GM12878 (cell line): ENCODE results near the gene OR1N1. TPM values are rescaled to one million over a fixed set of nuclear protein-coding genes. Genes with fewer than 3 reads are reported as not detected.

Source experiments
- ATAC-seq: fragments of 200-7000 bp; cut with Tn5 transposase; 3 replicates; pipeline ENCODE4 v1.9.1; 2020; ENCODE audit warnings: mild to moderate bottlenecking, moderate library complexity
- BruUV-seq: library from RNA; stranded (reverse); fragments of 400-500 nt; replicated peaks from 2 replicates; lab custom pipeline; 2021; lab: Mats Ljungman, UMichigan
- CTCF ChIA-PET: fragments of 300-600 bp; sonication (Branson Sonifier 250); formaldehyde crosslinking; extraction: SDS; loops from one replicate; lab custom pipeline; 2021; ENCODE audit warnings: inconsistent platforms; lab: Yijun Ruan, JAX
- POLR2A ChIA-PET: fragments of 350-600 bp; formaldehyde crosslinking; extraction: SDS; loops from one replicate; lab custom pipeline; 2021; ENCODE audit warnings: inconsistent platforms; lab: Charles Lee
- RAD21 ChIA-PET: fragments of 300-600 bp; sonication (Branson Sonifier 250); formaldehyde crosslinking; loops from one replicate; lab custom pipeline; 2023; ENCODE audit warnings: antibody characterized with exemption; ENCODE audit not compliant: unreplicated experiment; lab: Charles Lee
- SMC1A ChIA-PET: fragments of 300-600 bp; sonication (Branson Sonifier 250); formaldehyde crosslinking; loops from one replicate; lab custom pipeline; 2023; ENCODE audit not compliant: unreplicated experiment, uncharacterized antibody; lab: Charles Lee
- DNase-seq: peaks from one replicate; pipeline ENCODE4 v3.0.0-alpha.2; 2011; ENCODE audit warnings: low read depth, low spot score
- FAIRE-seq: peaks from 3 replicates; lab custom pipeline; 2011; peaks lifted over from hg19 to GRCh38; lab: Jason Lieb, UNC
- H2AFZ ChIP-seq: 2 replicates; pipeline ENCODE4 v1.6.0; 2011; ENCODE audit warnings: low read depth, low read length, control low read depth; ENCODE audit not compliant: control insufficient read depth
- H3K27ac ChIP-seq: 2 replicates; pipeline ENCODE4 v1.5.1; 2011; ENCODE audit warnings: control low read depth; ENCODE audit not compliant: control insufficient read depth, insufficient read depth
- H3K27me3 ChIP-seq, 2 experiments: replicated peaks in 1 of 2; 2 replicates each; pipeline versions ENCODE4 v1.6.0 to v1.6.1; 2011; ENCODE audit warnings: low read length in 1 of 2; ENCODE audit not compliant: control insufficient read depth in 2 of 2, insufficient read depth in 2 of 2
- H3K36me3 ChIP-seq, 2 experiments: 2 replicates each; pipeline ENCODE4 v1.5.1; 2011; ENCODE audit warnings: low read length in 1 of 2; ENCODE audit not compliant: control insufficient read depth in 2 of 2, insufficient read depth in 2 of 2
- H3K4me1 ChIP-seq: 2 replicates; pipeline ENCODE4 v1.6.1; 2011; ENCODE audit warnings: mild to moderate bottlenecking, low read length, moderate library complexity, mixed read lengths; ENCODE audit not compliant: control insufficient read depth, insufficient read depth
- H3K4me2 ChIP-seq: 2 replicates; pipeline ENCODE4 v1.6.0; 2011; ENCODE audit warnings: control low read depth; ENCODE audit not compliant: control insufficient read depth, insufficient read depth
- H3K4me3 ChIP-seq: fragments of 200-600 bp; sonication (generic); 2 replicates; pipeline ENCODE4 v1.5.1; 2016
- H3K79me2 ChIP-seq: 2 replicates; pipeline ENCODE4 v1.6.0; 2011; ENCODE audit warnings: low read length; ENCODE audit not compliant: control insufficient read depth, insufficient read depth
- H3K9ac ChIP-seq: 2 replicates; pipeline ENCODE4 v1.8.0; 2011; ENCODE audit warnings: low read length, control low read depth, mixed read lengths; ENCODE audit not compliant: control insufficient read depth, insufficient read depth
- H3K9me3 ChIP-seq: replicated peaks from 3 replicates; pipeline ENCODE4 v1.5.1; 2011; ENCODE audit warnings: mild to moderate bottlenecking, low read length; ENCODE audit not compliant: control insufficient read depth, insufficient read depth
- H4K20me1 ChIP-seq: 2 replicates; pipeline ENCODE4 v1.6.0; 2011; ENCODE audit not compliant: control insufficient read depth, insufficient read depth
- ATF3 ChIP-seq: IDR thresholded peaks from 2 replicates; pipeline ENCODE4 v1.6.1; 2011; ENCODE audit warnings: low read depth, mild to moderate bottlenecking, low read length, moderate library complexity, borderline replicate concordance; ENCODE audit errors: extremely low read depth
- BACH1 ChIP-seq: fragments of 450-650 bp; IDR thresholded peaks from 2 replicates; pipeline ENCODE4 v1.6.1; 2017; ENCODE audit warnings: mild to moderate bottlenecking, borderline replicate concordance
- ESRRA ChIP-seq: IDR thresholded peaks from 2 replicates; pipeline ENCODE4 v1.6.1; 2012; ENCODE audit warnings: mild to moderate bottlenecking, low read length, improper control_type of control experiment
- FOS ChIP-seq: IDR thresholded peaks from 3 replicates; pipeline ENCODE4 v1.6.1; 2011; ENCODE audit warnings: borderline replicate concordance; ENCODE audit not compliant: insufficient read length; ENCODE audit errors: extremely low read depth
- FOXM1 ChIP-seq: IDR thresholded peaks from 2 replicates; pipeline ENCODE4 v1.6.1; 2012; ENCODE audit warnings: low read depth, mild to moderate bottlenecking, inconsistent platforms, low read length, moderate library complexity
- JUND ChIP-seq: IDR thresholded peaks from 2 replicates; pipeline ENCODE4 v1.6.1; 2012; ENCODE audit warnings: low read depth, mild to moderate bottlenecking, low read length, improper control_type of control experiment, moderate library complexity
- MYB ChIP-seq: fragments of 150-350 bp; IDR thresholded peaks from 2 replicates; pipeline ENCODE4 v1.6.1; 2014; ENCODE audit warnings: mild to moderate bottlenecking, low read depth, low read length, borderline replicate concordance
- NFYA ChIP-seq: IDR thresholded peaks from 2 replicates; pipeline ENCODE4 v1.6.1; 2011; ENCODE audit warnings: low read depth, mild to moderate bottlenecking, low read length, improper control_type of control experiment, borderline replicate concordance
- PRDM15 ChIP-seq: fragments of 450-650 bp; formaldehyde crosslinking; IDR thresholded peaks from 2 replicates; pipeline ENCODE4 v1.4.0; 2020; ENCODE audit warnings: mild to moderate bottlenecking, moderate library complexity
- RFX5 ChIP-seq: IDR thresholded peaks from 2 replicates; pipeline ENCODE4 v1.6.1; 2011; ENCODE audit warnings: low read depth, low read length, improper control_type of control experiment
- WGBS: methylation state at CpG from one replicate; pipeline ENCODE4 v1.1.6; 2016; ENCODE audit warnings: low lambda C conversion rate; ENCODE audit not compliant: insufficient replicate concordance, insufficient coverage; ENCODE audit errors: missing lambda C conversion rate; 5-methylcytosine and 5-hydroxymethylcytosine counted together
- in situ Hi-C: fragments of 300-500 bp; cut with MboI; formaldehyde crosslinking; loops from 9 replicates; pipeline ENCODE4 v1.14.3; 2018; ENCODE audit warnings: mixed read lengths
- intact Hi-C: fragments of 100-400 bp; cut with micrococcal nuclease; formaldehyde crosslinking; loops from one replicate; pipeline ENCODE4 v1.14.2; 2022; ENCODE audit not compliant: unreplicated experiment
- polyA plus RNA-seq, 11 experiments: library from polyadenylated mRNA; depleted of rRNA in 4 of 11; unstranded in 6 of 11; stranded (reverse) in 5 of 11; fragments of >200 nt; fragmentation: Nextera tagmentation in 4 of 11; fragmentation: Illumina TruSeq in 1 of 11; extraction: Ambion mirVana in 4 of 11; extraction: Trizol in 1 of 11; gene quantifications; 1 replicate in 1 of 11; 2 replicates in 10 of 11; pipeline versions ENCODE4 v1.2.1 to v1.2.3, GENCODE V29; 2011 to 2016; ENCODE audit warnings: inconsistent platforms in 2 of 11, missing spikeins in 2 of 11, low read depth in 1 of 11
- total RNA-seq, 4 experiments: library from RNA; depleted of rRNA in 3 of 4; stranded (reverse); fragments of >200 nt in 3 of 4; fragmentation: Illumina TruSeq in 1 of 4; extraction: Trizol in 1 of 4; gene quantifications; 2 replicates each; pipeline versions ENCODE4 v1.2.1 to v1.2.3, GENCODE V29; 2013 to 2021

OR1N1 gene
- total and polyA plus RNA-seq, 10 of the 15 experiments (the other 5 are each of a cell fraction or from before 2014, with no cell fraction given) = not detected

GRCh38 chr9:122526602-122527001, 491 bp downstream of the OR1N1 start:
- no peak for DNase-seq
- Histone ChIP-seq H2AFZ (no peak overlapping the region), H3K4me2 (no peak overlapping the region), H3K27ac (no peak overlapping the region), H3K4me3 (no peak overlapping the region), H3K9me3 (no peaks in the 10 kb centered on the region), H3K27me3 (no peaks in the 10 kb centered on the region), H3K9ac (no peak overlapping the region), H4K20me1 (no peaks in the 10 kb centered on the region), H3K36me3 (no peaks in the 10 kb centered on the region), H3K4me1 (no peaks in the 10 kb centered on the region), H3K79me2 (no peaks in the 10 kb centered on the region)
- intact Hi-C loops (no loop called here), in situ Hi-C loops (no loop called here)
- BruUV-seq = no TSS peak
- SMC1A ChIA-PET = no interaction called here
- CTCF ChIA-PET = interaction anchor here (0.6 kb wide), 1 partner anchor 488 kb away, joined by 3 read pairs; no protein-coding TSS in a partner anchor
- no peak for FAIRE-seq
- 19% methylated on average over 10 of the region's 10 CpGs for WGBS
- no peak for ATAC-seq
- RAD21 ChIA-PET = no interaction called here
- POLR2A ChIA-PET = no interaction called here
- no peak for TF ChIP-seq NFYA
- TF ChIP-seq ATF3 = no peak
- TF ChIP-seq JUND = no peak
- no peak for TF ChIP-seq ESRRA
- no peak for TF ChIP-seq BACH1
- TF ChIP-seq PRDM15 (CRISPR knock-in tag) = no peak
- TF ChIP-seq RFX5 = no peak
- no peak for TF ChIP-seq FOS
- TF ChIP-seq MYB = no peak
- no peak for TF ChIP-seq FOXM1
